Measurements from ENCODE around the gene FABP1.

FABP1 gene

GRCh38 chr2:88137833-88138232, 10.0 kb upstream of the FABP1 start:
- no peak for DNase-seq (ENCODE audit: low read depth in 2 of 2)

- DNase-seq (ENCODE audit: low read depth in 2 of 2): no peak
These were observed 9.0 kb upstream of the FABP1 start for GRCh38 chr2:88136817-88137216.

- no peak for DNase-seq (ENCODE audit: low read depth in 2 of 2)
These were observed 6.0 kb upstream of the FABP1 start for GRCh38 chr2:88133875-88134274.

- no peak for DNase-seq (ENCODE audit: low read depth in 2 of 2)
These were observed 4.1 kb upstream of the FABP1 start for GRCh38 chr2:88131999-88132368.

- no peak for DNase-seq (ENCODE audit: low read depth in 2 of 2)
These were observed 3.5 kb upstream of the FABP1 start for GRCh38 chr2:88131201-88131998.

- DNase-seq (ENCODE audit: low read depth in 2 of 2): no peak
These were observed 1.6 kb upstream of the FABP1 start for GRCh38 chr2:88129313-88129959.

GRCh38 chr2:88128654-88129312, 921 bp upstream of the FABP1 start:
- no peak for DNase-seq (ENCODE audit: low read depth in 2 of 2)

GRCh38 chr2:88127638-88127887, 299 bp downstream of the FABP1 start:
- DNase-seq (ENCODE audit: low read depth in 2 of 2): no peak

GRCh38 chr2:88126772-88127637, 857 bp downstream of the FABP1 start:
- DNase-seq (ENCODE audit: low read depth in 2 of 2): no peak

- DNase-seq (ENCODE audit: low read depth in 2 of 2): no peak
These were observed 1.7 kb downstream of the FABP1 start for GRCh38 chr2:88125924-88126771.

- no peak for DNase-seq (ENCODE audit: low read depth in 2 of 2)
These were observed 2.4 kb downstream of the FABP1 start for GRCh38 chr2:88125344-88125923.

GRCh38 chr2:88123975-88124917, 3.6 kb downstream of the FABP1 start:
- no peak for DNase-seq (ENCODE audit: low read depth in 2 of 2)

- DNase-seq (ENCODE audit: low read depth in 2 of 2): no peak
These were observed 4.5 kb downstream of the FABP1 start for GRCh38 chr2:88123164-88123974.

GRCh38 chr2:88122141-88122884, 5.5 kb downstream of the FABP1 start:
- no peak for DNase-seq (ENCODE audit: low read depth in 2 of 2)

- no peak for DNase-seq (ENCODE audit: low read depth in 2 of 2)
These were observed 6.2 kb downstream of the FABP1 start for GRCh38 chr2:88121678-88122077.

- DNase-seq (ENCODE audit: low read depth in 2 of 2): no peak
These were observed 9.9 kb downstream of the FABP1 start for GRCh38 chr2:88117973-88118372.

- DNase-seq (ENCODE audit: low read depth in 2 of 2): no peak
These were observed 11.0 kb downstream of the FABP1 start for GRCh38 chr2:88116669-88117432.

Data from stimulated activated CD8-positive, alpha-beta memory T cell treated with anti-CD3 and anti-CD28 coated beads, Interleukin-2, amount 100 ng/mL, for 1 hour (primary cell).